ENCODE data around the gene TMEM117.
"Not testable (repeated sequence)": the region's sequence is repeated elsewhere in the genome, so short reads cannot be mapped to it uniquely, and the experiment has no call there.

The TMEM117 gene

DNA sequence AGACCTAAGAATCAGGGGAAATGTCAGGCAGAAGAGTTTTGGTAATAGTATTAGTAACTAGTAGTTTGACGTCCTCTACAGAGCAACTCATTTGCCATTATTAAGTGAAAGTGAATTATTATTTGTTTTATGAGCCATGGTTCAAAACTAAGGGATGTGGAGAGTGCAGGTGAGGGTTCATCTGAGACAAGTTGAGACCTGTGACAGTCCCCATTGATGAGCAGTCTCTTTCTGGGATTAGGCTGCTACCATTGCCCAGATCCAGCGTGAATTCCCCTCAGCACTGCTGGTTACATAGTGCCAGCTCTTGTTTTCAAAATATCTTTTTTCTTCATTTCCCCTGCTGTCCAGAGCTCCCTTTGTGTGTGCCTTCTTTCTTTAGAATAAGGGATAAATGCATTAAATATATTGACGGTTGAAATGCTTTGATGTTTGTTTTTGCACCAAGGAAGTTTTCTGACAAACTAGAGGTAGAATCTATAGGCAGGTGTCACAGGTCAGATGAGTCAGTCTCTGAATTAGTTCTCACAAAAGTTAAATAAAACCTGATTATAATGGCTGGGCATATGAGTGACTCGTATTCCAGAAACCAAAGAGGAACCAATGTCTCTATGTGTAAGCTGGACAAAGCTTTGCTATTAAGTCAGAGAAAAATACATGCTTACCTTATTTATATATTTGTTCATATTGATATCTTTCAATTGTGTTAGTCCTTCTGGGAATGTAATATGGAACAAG, 381.4 kb downstream of the TMEM117 start:
- TF ChIP-seq JUND (IDR thresholded peaks at IDR 0.05; ENCODE audit: low read depth): no peak
- in situ Hi-C loops (cut with HindIII; ENCODE audit: low pct_unique_long_range_greater_than_20kb, low sequenced_read_pairs): no loop called here
- DNase-seq (ENCODE audit: low read depth in 1 of 2, low spot score in 1 of 2): no peak

DNA sequence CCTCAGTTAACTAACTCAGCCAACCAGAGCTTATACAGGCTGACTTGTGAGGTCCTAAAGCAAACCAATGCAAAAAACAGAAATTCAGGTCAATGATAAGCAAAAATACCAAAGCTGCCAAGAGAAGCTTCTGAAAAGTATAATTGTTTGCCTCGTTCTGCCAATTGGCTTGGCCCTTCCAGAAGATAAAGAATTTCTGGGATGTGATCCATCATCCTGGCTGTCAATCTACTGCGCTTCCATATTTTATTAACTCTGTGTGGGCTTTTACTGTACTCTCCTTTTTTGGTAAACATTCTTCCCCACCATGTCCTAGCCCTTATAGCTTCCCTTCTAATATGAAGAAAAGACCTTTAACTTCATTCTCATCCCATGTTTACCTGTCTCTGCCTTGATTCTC, 387.9 kb downstream of the TMEM117 start:
- no peak for DNase-seq (ENCODE audit: low read depth in 1 of 2, low spot score in 1 of 2)
- no peak for TF ChIP-seq JUND (IDR thresholded peaks at IDR 0.05; ENCODE audit: low read depth)
- in situ Hi-C loops (cut with HindIII; ENCODE audit: low pct_unique_long_range_greater_than_20kb, low sequenced_read_pairs): no loop called here

DNA sequence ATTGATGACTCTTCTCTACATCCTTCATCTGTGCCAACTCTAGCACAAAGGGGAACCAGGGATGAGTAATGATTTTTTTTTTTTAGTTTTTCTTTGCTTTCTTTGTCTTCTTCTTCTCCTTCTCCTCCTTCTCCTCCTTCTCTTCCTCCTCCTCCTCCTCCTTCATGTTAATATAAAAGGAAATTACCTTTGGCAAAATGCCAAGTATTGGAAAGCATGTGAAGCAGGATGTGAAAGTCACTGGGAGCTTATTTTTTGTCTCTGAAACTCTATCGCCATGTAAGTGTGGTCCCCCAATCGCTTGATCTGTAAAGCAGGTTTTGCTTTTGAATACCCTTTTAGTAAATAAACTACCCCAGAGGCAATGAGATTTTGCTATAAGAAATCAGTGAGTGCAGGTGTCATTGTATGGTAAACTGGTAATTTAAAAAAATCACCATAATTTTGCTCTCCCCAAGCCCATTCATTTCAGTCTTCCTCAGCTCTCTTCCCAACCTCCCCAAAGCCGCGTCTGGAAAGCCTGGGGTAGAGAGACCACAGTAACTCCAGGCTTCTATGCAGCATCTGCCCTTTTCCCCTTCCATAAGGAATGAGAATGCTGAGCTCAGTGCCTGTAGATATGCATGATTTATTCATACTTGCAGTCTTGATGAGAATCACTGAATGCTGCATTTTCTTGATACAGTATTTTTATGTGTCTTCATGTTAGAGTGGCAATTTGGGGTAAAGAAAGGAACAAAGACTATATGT, 388.7 kb downstream of the TMEM117 start:
- DNase-seq (ENCODE audit: low read depth in 1 of 2, low spot score in 1 of 2): no peak
- no peak for TF ChIP-seq JUND (IDR thresholded peaks at IDR 0.05; ENCODE audit: low read depth)
- in situ Hi-C loops (cut with HindIII; ENCODE audit: low pct_unique_long_range_greater_than_20kb, low sequenced_read_pairs): no loop called here

DNA sequence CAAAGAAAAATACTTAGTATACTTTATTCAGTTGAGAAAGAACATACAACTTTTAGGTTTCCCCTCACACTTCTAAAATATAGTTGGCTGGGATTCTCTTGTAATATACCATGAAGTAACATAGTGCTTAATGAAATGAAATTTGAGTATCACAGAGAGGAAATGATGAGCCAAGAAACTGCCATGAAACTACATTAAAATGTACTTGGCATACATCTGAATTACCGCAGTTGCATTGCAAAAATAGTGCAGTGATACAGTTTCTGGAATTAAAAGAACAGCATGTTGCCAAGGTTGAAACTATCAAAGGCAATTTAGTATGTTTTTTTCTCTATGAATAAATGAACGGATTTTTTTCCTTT, 389.2 kb downstream of the TMEM117 start:
- in situ Hi-C loops (cut with HindIII; ENCODE audit: low pct_unique_long_range_greater_than_20kb, low sequenced_read_pairs): no loop called here
- TF ChIP-seq JUND (IDR thresholded peaks at IDR 0.05; ENCODE audit: low read depth): no peak
- no peak for DNase-seq (ENCODE audit: low read depth in 1 of 2, low spot score in 1 of 2)

DNA sequence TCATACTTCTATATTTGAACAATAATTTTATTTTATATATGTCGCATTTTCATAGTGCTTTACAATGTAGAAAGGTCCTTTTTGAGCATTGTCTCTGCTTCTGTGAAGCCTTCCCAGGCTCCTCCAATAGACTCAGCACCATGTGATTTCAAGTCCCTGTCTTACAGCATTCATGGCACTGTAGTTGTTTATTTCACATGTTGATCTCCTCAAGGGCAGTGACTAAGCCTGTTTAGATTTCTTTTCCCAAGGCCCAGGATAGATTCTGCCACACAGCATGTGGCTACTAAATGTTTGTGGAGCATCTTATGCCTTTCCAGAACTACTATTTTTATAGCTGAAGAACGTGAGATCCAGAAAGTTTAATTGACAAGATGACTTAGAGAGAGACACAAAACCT, 391.7 kb downstream of the TMEM117 start:
- in situ Hi-C loops (cut with HindIII; ENCODE audit: low pct_unique_long_range_greater_than_20kb, low sequenced_read_pairs): no loop called here
- no peak for DNase-seq (ENCODE audit: low read depth in 1 of 2, low spot score in 1 of 2)
- no peak for TF ChIP-seq JUND (IDR thresholded peaks at IDR 0.05; ENCODE audit: low read depth)

DNA sequence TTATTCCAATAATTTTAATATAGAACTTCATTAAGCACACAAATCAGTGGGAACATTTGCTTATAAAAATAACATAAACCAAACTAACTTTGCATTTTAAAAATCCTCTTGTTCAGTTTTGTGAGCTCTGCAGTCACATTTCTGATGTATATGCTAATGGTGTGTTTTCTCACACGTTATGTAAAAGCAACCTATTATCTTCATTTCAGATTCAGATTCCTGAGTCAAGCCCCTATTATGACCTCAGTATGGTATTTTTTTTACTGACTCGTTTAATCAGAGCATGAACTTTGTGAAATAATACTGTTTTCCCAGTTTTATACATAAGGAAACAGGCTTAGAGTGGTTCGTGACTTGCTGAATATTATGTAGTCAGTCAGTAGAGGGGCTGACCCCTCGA, 394.0 kb downstream of the TMEM117 start:
- no peak for TF ChIP-seq JUND (IDR thresholded peaks at IDR 0.05; ENCODE audit: low read depth)
- in situ Hi-C loops (cut with HindIII; ENCODE audit: low pct_unique_long_range_greater_than_20kb, low sequenced_read_pairs): no loop called here
- DNase-seq (ENCODE audit: low read depth in 1 of 2, low spot score in 1 of 2): no peak

DNA sequence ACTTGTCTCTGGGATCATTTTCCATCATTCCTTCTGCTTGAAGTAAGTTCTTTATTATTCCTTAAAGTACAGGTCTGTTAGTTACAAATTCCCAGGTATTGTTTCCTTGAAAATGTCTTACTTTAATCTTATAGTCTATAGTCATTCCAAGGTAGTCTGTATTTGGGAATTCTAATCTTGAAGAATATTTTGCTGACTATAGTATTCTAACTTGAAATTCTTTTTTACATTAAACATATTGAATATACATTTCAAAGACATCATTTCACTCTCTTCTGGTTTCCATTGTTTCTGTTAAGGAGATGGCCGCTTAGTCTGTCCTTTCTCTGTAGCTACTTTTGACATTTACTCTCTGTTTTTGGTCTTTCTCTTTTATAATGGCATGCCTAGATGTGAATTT, 399.8 kb downstream of the TMEM117 start:
- no peak for DNase-seq (ENCODE audit: low read depth in 1 of 2, low spot score in 1 of 2)
- TF ChIP-seq JUND (IDR thresholded peaks at IDR 0.05; ENCODE audit: low read depth): no peak
- in situ Hi-C loops (cut with HindIII; ENCODE audit: low pct_unique_long_range_greater_than_20kb, low sequenced_read_pairs): no loop called here

DNA sequence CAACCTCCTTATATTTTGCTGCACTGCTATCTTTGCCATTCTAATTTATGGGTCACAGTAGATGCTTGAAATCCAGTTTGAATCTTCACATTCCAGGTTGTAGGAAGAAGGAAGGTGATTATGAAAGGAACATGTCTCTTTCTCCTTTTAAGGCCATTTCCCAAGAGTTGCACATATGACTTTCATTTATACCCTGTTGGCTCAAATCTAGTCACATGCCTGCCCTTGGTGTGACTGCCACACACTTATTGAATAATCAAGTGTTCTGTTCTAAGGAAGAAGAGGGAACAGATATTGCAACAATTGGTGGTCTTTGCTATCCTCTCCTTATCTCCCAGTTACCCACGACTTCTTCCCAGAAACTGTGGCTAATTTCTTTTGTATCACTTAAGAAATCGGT, 404.3 kb downstream of the TMEM117 start:
- no peak for TF ChIP-seq JUND (IDR thresholded peaks at IDR 0.05; ENCODE audit: low read depth)
- in situ Hi-C loops (cut with HindIII; ENCODE audit: low pct_unique_long_range_greater_than_20kb, low sequenced_read_pairs): no loop called here
- DNase-seq (ENCODE audit: low read depth in 1 of 2, low spot score in 1 of 2): no peak

DNA sequence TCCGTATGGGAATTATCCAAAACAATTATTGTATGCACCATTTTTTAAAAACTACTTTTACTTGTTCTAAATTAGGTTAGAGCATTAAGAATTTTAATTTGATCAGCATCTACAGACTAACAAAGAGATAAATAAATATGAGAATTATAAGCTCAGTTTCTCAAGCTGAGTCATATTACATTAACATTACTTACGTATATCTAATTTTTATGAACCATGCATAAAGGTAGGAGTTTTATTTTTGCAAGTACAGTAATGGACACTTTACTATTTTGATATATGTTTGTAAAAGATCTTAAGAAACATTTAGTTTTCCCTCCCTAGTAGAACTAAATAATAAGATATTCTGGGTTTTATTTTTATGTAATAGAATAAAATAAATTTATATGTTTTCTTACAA, 410.1 kb downstream of the TMEM117 start:
- DNase-seq (ENCODE audit: low read depth in 1 of 2, low spot score in 1 of 2): no peak

DNA sequence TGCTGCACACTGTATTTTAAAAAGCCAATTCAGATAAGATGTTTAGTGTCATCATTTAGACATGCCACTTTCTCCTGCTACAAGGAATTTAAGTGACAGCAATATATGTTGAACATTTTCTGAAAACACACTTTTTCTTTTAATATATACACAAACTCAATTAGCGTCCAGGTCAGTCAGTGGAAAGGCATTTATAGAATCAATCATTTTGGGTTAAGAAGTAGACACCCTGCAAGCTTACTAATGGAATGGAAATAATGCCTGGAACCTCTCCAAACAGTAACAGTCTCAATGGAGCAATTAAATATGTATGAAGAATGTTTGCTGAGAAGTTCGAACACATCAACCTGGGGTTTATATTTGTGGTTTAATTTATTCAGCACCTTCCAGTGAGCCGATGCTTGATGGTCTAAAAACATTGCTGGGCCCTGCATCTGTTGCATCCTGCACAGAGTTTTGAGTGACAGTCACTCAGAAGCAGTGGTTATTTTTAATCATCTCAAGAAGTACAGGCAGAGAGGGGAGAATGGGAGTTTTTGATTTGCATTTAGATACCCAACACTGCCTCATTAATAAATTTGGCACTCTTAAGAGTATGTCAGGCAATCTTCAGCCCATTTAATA, 410.7 kb downstream of the TMEM117 start:
- in situ Hi-C loops (cut with HindIII; ENCODE audit: low pct_unique_long_range_greater_than_20kb, low sequenced_read_pairs): no loop called here
- no peak for DNase-seq (ENCODE audit: low read depth in 1 of 2, low spot score in 1 of 2)

More for the DNA sequence above, 410.1 kb downstream of the TMEM117 start:
- in situ Hi-C loops (cut with HindIII; ENCODE audit: low pct_unique_long_range_greater_than_20kb, low sequenced_read_pairs): no loop called here
- no peak for TF ChIP-seq JUND (IDR thresholded peaks at IDR 0.05; ENCODE audit: low read depth)

DNA sequence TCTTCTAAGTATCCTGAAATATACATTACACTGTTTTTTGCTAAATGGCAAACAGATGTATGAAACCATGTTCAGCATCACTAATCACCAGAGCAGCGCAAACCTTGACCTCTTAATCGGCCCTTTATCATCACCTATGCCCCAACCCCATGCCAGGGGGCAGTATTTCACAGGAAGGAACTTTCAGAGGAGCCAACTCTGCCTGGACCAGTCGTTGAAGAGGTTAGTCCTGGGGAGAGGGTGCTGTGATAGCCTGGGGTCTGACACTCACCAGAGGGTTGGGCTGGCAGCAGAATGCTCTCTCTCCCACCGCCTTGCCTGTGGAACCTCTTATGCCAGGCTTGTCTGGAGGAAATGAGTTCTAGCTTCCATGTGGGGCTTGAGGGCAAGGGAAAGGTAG, 411.7 kb downstream of the TMEM117 start:
- in situ Hi-C loops (cut with HindIII; ENCODE audit: low pct_unique_long_range_greater_than_20kb, low sequenced_read_pairs): no loop called here
- DNase-seq (ENCODE audit: low read depth in 1 of 2, low spot score in 1 of 2): no peak

More for the DNA sequence above, 410.7 kb downstream of the TMEM117 start:
- no peak for TF ChIP-seq JUND (IDR thresholded peaks at IDR 0.05; ENCODE audit: low read depth)

DNA sequence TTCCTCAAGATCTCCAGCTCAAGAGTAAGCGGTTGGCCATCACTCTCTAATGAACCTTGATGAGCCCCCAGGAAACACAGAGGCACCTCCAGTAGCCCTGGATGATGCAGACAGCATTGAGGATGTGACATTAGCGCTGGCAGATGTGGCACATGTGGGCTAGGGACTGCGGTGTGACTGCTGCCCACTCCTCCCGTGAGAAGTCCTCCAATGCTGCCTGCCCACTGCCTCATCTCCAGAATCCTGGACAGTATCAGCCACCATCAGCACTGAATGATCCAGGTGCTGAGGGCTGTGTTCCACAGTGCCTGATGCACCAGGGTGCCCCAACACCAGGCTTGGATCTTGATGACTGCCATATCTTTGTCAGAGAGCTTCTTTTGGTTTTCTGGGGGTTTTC, 412.6 kb downstream of the TMEM117 start:
- no peak for TF ChIP-seq JUND (IDR thresholded peaks at IDR 0.05; ENCODE audit: low read depth)
- in situ Hi-C loops (cut with HindIII; ENCODE audit: low pct_unique_long_range_greater_than_20kb, low sequenced_read_pairs): no loop called here
- no peak for DNase-seq (ENCODE audit: low read depth in 1 of 2, low spot score in 1 of 2)

More for the DNA sequence above, 411.7 kb downstream of the TMEM117 start:
- no peak for TF ChIP-seq JUND (IDR thresholded peaks at IDR 0.05; ENCODE audit: low read depth)

DNA sequence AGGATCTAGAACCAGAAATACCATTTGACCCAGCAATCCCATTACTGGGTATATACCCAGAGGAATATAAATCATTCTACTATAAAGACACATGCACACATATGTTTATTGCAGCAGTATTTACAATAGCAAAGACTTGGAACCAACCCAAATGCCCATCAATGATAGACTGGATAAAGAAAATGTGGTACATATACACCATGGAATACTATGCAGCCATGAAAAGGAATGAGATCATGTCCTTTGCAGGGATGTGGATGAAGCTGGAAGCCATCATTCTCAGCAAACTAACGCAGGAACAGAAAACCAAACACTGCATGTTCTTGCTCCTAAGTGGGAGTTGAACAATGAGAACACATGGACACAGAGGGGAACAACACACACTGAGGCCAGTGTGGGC, 414.6 kb downstream of the TMEM117 start:
- DNase-seq (ENCODE audit: low read depth in 1 of 2, low spot score in 1 of 2); in situ Hi-C loops (cut with HindIII; ENCODE audit: low pct_unique_long_range_greater_than_20kb, low sequenced_read_pairs): not testable (repeated sequence)

All from T47D (cell line).